KG1 (cell line): ENCODE results near the gene MTREX.
"Not testable (repeated sequence)": the region's sequence is repeated elsewhere in the genome, so short reads cannot be mapped to it uniquely, and the experiment has no call there.

Experiments
- DNase-seq: peaks from one replicate; lab custom pipeline; 2025; lab: John Stamatoyannopoulos, UW

The MTREX gene

GRCh38 chr5:55307383-55308253, at the start of gene MTREX, which contains the start of gene DHX29:
MTREX (plus strand) TSS chr5:55307989; CDS start chr5:55308014, 25 bp downstream.
DHX29 (minus strand) TSS chr5:55307694; CDS start chr5:55307573, 121 bp downstream.
- DNase-seq = peak; percentile 98

- DNase-seq = no peak
Observed at GRCh38 chr5:55258339-55258738, 49.5 kb upstream of the MTREX start.

- no peak for DNase-seq
Observed at GRCh38 chr5:55276771-55277170, 31.0 kb upstream of the MTREX start.

GRCh38 chr5:55278778-55279177, 29.0 kb upstream of the MTREX start:
- no peak for DNase-seq

GRCh38 chr5:55286411-55286933, 21.3 kb upstream of the MTREX start:
- no peak for DNase-seq

GRCh38 chr5:55289808-55290207, 18.0 kb upstream of the MTREX start:
- no peak for DNase-seq

GRCh38 chr5:55290991-55291390, 16.8 kb upstream of the MTREX start:
- DNase-seq = no peak

GRCh38 chr5:55294935-55295334, 12.9 kb upstream of the MTREX start:
- DNase-seq = no peak

- no peak for DNase-seq
Observed at GRCh38 chr5:55300890-55301289, 6.9 kb upstream of the MTREX start.

GRCh38 chr5:55303238-55303690, 4.5 kb upstream of the MTREX start:
- DNase-seq = no peak

- DNase-seq = no peak
Observed at GRCh38 chr5:55304584-55304983, 3.2 kb upstream of the MTREX start.

GRCh38 chr5:55305345-55305744, 2.4 kb upstream of the MTREX start:
- DNase-seq = no peak

GRCh38 chr5:55306641-55307382, 977 bp upstream of the MTREX start:
- DNase-seq = no peak

- DNase-seq = no peak
Observed at GRCh38 chr5:55308254-55308836, 556 bp downstream of the MTREX start.

- no peak for DNase-seq
Observed at GRCh38 chr5:55313870-55314617, 6.3 kb downstream of the MTREX start.

- no peak for DNase-seq
Observed at GRCh38 chr5:55316289-55316688, 8.5 kb downstream of the MTREX start.

GRCh38 chr5:55316837-55317236, 9.0 kb downstream of the MTREX start:
- DNase-seq = no peak

- DNase-seq = not testable (repeated sequence)
Observed at GRCh38 chr5:55318237-55318636, 10.4 kb downstream of the MTREX start.

GRCh38 chr5:55319491-55319890, 11.7 kb downstream of the MTREX start:
- DNase-seq = no peak

- no peak for DNase-seq
Observed at GRCh38 chr5:55320571-55320970, 12.8 kb downstream of the MTREX start.

- no peak for DNase-seq
Observed at GRCh38 chr5:55324006-55324405, 16.2 kb downstream of the MTREX start.
